ENCODE data around the gene RFFL. TPM values are rescaled to one million over a fixed set of nuclear protein-coding genes. Genes with fewer than 3 reads are reported as not detected.
"Not testable (repeated sequence)": the region's sequence is repeated elsewhere in the genome, so short reads cannot be mapped to it uniquely, and the experiment has no call there.

The RFFL gene
- total RNA-seq, 3 donors from 2014 or later (not counting 1 experiment from before 2014, with no cell fraction given), result 50.0 to 86.6 (median 75.9) TPM

GRCh38 chr17:35095741-35096140, 32.2 kb upstream of the RFFL start:
- H3K27me3 ChIP-seq (ENCODE audit: control insufficient read depth, insufficient read depth, low read length), result no peaks in the 10 kb centered on the region
- H3K9me3 Mint-ChIP-seq, result no peaks in the 10 kb centered on the region
- intact Hi-C loops (cut with micrococcal nuclease), result no loop called here
- H3K4me1 ChIP-seq (ENCODE audit: control insufficient read depth, insufficient read depth, low read length), result no peaks in the 10 kb centered on the region
- H3K36me3 Mint-ChIP-seq, result peaks cover 15% of the 10 kb centered on the region
- H3K4me3 Mint-ChIP-seq, result no peak overlapping the region
- H3K4me1 Mint-ChIP-seq, result peaks cover 0 to 5% of the 10 kb centered on the region in 2 donors
- no peaks in the 10 kb centered on the region for H3K9me3 ChIP-seq (ENCODE audit: control insufficient read depth, insufficient read depth, low read length)
- no peak for TF ChIP-seq CTCF (IDR thresholded peaks at IDR 0.05)
- H3K27me3 Mint-ChIP-seq (ENCODE audit: low read depth in 2 of 2), result no peaks in the 10 kb centered on the region
- ATAC-seq (no peak), DNase-seq (no peak)
- H3K4me3 ChIP-seq (ENCODE audit: low read length), result no peak overlapping the region
- H3K36me3 ChIP-seq (ENCODE audit: control insufficient read depth, insufficient read depth, low read length), result peaks cover 18% of the 10 kb centered on the region
- no peak overlapping the region for H3K27ac Mint-ChIP-seq
- H3K27ac ChIP-seq (ENCODE audit: low read length), result no peak overlapping the region
- WGBS (ENCODE audit: insufficient coverage), result 100% methylated on average over 1 of the region's 1 CpG

GRCh38 chr17:35094902-35095301, 31.4 kb upstream of the RFFL start:
- ATAC-seq, result no peak
- Histone ChIP-seq H3K27ac (ENCODE audit: low read length) (no peak overlapping the region), H3K4me3 (ENCODE audit: low read length) (no peak overlapping the region), H3K9me3 (ENCODE audit: control insufficient read depth, insufficient read depth, low read length) (no peaks in the 10 kb centered on the region), H3K36me3 (ENCODE audit: control insufficient read depth, insufficient read depth, low read length) (peaks cover 12% of the 10 kb centered on the region), H3K4me1 (ENCODE audit: control insufficient read depth, insufficient read depth, low read length) (peaks cover 6% of the 10 kb centered on the region), H3K27me3 (ENCODE audit: control insufficient read depth, insufficient read depth, low read length) (no peaks in the 10 kb centered on the region)
- no peak for TF ChIP-seq CTCF (IDR thresholded peaks at IDR 0.05)
- peaks cover 8% of the 10 kb centered on the region for H3K36me3 Mint-ChIP-seq
- no peaks in the 10 kb centered on the region for H3K27me3 Mint-ChIP-seq (ENCODE audit: low read depth in 2 of 2)
- no peak for DNase-seq
- no peaks in the 10 kb centered on the region for H3K9me3 Mint-ChIP-seq
- 100% methylated on average over 2 of the region's 2 CpGs for WGBS (ENCODE audit: insufficient coverage)
- no peak overlapping the region for H3K27ac Mint-ChIP-seq
- H3K4me3 Mint-ChIP-seq, result no peak overlapping the region
- H3K4me1 Mint-ChIP-seq, result peaks cover 0 to 5% of the 10 kb centered on the region in 2 donors
- intact Hi-C loops (cut with micrococcal nuclease), result no loop called here

- H3K36me3 Mint-ChIP-seq; H3K36me3 ChIP-seq (ENCODE audit: control insufficient read depth, insufficient read depth, low read length); H3K4me3 ChIP-seq (ENCODE audit: low read length); H3K9me3 Mint-ChIP-seq; H3K27ac ChIP-seq (ENCODE audit: low read length); H3K9me3 ChIP-seq (ENCODE audit: control insufficient read depth, insufficient read depth, low read length); ATAC-seq; H3K27me3 Mint-ChIP-seq (ENCODE audit: low read depth in 2 of 2); intact Hi-C loops (cut with micrococcal nuclease); H3K27me3 ChIP-seq (ENCODE audit: control insufficient read depth, insufficient read depth, low read length); DNase-seq: not testable (repeated sequence)
- Mint-ChIP-seq H3K4me3 (peak overlapping the region; percentile 37), H3K27ac (peak overlapping the region in 1 of 2 donors; percentile 65), H3K4me1 (peaks cover 27 to 29% of the 10 kb centered on the region in 2 donors)
- H3K4me1 ChIP-seq (ENCODE audit: control insufficient read depth, insufficient read depth, low read length), result peaks cover 25% of the 10 kb centered on the region
- 96% methylated on average over 11 of the region's 11 CpGs for WGBS (ENCODE audit: insufficient coverage)
Observed at GRCh38 chr17:35090707-35091106, 27.2 kb upstream of the RFFL start.

- H3K4me1 ChIP-seq (ENCODE audit: control insufficient read depth, insufficient read depth, low read length), result peaks cover 25% of the 10 kb centered on the region
- peak overlapping the region; percentile 93 for H3K27ac ChIP-seq (ENCODE audit: low read length)
- ATAC-seq (peak; percentile 8 to 16 (median 11)), DNase-seq (no peak)
- peak; percentile 59 for TF ChIP-seq CTCF (IDR thresholded peaks at IDR 0.05)
- no peaks in the 10 kb centered on the region for H3K36me3 Mint-ChIP-seq
- peak overlapping the region; percentile 60 for H3K4me3 ChIP-seq (ENCODE audit: low read length)
- no peaks in the 10 kb centered on the region for H3K27me3 ChIP-seq (ENCODE audit: control insufficient read depth, insufficient read depth, low read length)
- H3K9me3 ChIP-seq (ENCODE audit: control insufficient read depth, insufficient read depth, low read length), result no peaks in the 10 kb centered on the region
- peaks cover 27 to 29% of the 10 kb centered on the region in 2 donors for H3K4me1 Mint-ChIP-seq
- peak overlapping the region; percentile 85 for H3K4me3 Mint-ChIP-seq
- WGBS (ENCODE audit: insufficient coverage), result 1% methylated on average over 22 of the region's 22 CpGs
- H3K36me3 ChIP-seq (ENCODE audit: control insufficient read depth, insufficient read depth, low read length), result no peaks in the 10 kb centered on the region
- intact Hi-C loops (cut with micrococcal nuclease), result loop anchor here (1.0 to 5.0 kb wide), 5 partner anchors 29 to 128 kb away; partner anchors contain the start of genes CCT6B, LIG3, RAD51D and ZNF830
- no peaks in the 10 kb centered on the region for H3K9me3 Mint-ChIP-seq
- peak overlapping the region; percentile 95 to 97 for H3K27ac Mint-ChIP-seq
- H3K27me3 Mint-ChIP-seq (ENCODE audit: low read depth in 2 of 2), result no peaks in the 10 kb centered on the region
Observed at GRCh38 chr17:35089586-35090296, 26.2 kb upstream of the RFFL start.

Data from natural killer cell (primary cell).